HG02852 (cell line): Measurements from ENCODE around the gene HASPIN.

Experiments
- ATAC-seq: cut with Tn5 transposase; IDR thresholded peaks from one replicate; pipeline ENCODE4 v1.9.1; 2021; ENCODE audit warnings: mild to moderate bottlenecking, moderate library complexity; ENCODE audit not compliant: unreplicated experiment

HASPIN gene

DNA sequence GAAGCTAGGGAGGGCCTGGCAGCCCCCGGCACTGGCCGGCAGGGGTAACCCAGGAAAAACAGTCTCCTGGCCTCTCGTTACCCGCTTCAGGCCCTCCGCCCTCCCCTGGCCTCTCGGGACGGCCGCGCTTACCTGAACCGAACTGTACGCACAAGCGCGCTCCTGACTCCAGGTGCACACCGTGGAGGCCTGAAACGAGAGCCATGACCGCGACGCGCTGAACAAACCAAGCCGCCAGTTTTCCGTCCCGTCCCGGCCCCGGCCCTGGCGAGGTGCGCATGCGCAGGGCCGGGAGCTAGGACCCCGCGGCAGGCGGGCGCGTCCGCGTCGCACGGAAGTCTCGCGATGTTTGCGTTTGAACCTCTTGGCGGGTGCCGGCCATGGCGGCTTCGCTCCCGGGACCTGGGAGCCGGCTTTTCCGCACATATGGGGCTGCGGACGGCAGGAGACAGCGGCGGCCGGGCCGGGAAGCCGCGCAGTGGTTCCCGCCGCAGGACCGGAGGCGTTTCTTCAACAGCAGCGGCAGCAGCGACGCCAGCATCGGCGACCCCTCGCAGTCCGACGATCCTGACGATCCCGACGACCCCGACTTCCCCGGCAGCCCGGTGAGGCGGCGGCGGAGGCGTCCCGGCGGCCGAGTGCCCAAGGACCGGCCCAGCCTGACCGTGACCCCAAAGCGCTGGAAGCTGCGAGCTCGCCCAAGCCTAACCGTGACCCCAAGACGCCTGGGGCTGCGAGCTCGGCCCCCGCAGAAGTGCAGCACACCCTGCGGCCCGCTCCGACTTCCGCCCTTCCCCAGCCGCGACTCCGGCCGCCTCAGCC is at the start of gene HASPIN:
TSS of gene HASPIN (plus strand) at position 348 of the 822 bp plus-strand sequence. CDS start at position 381, 33 bp downstream.
- peak; percentile 86 for ATAC-seq

DNA sequence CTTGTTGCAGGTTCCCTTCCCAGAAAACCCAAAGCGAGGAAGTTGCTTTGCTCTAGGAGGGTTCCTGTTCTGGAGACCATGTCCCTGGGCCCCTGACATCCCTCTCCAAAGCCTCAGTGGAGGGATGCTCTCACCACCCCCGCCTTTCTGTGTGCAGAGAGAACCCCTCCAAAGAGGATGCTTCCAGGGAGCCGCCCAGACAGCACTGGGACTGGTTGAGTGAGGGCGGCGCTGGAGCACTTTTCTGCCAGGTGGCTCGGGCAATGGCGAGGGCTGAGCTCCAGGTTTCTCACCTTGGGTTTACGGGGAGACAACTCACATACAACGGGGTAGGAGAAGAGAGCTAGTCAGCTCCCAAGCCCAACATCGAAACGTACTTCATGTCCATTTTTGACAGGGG is 47.8 kb upstream of the HASPIN start:
- ATAC-seq, result no peak

DNA sequence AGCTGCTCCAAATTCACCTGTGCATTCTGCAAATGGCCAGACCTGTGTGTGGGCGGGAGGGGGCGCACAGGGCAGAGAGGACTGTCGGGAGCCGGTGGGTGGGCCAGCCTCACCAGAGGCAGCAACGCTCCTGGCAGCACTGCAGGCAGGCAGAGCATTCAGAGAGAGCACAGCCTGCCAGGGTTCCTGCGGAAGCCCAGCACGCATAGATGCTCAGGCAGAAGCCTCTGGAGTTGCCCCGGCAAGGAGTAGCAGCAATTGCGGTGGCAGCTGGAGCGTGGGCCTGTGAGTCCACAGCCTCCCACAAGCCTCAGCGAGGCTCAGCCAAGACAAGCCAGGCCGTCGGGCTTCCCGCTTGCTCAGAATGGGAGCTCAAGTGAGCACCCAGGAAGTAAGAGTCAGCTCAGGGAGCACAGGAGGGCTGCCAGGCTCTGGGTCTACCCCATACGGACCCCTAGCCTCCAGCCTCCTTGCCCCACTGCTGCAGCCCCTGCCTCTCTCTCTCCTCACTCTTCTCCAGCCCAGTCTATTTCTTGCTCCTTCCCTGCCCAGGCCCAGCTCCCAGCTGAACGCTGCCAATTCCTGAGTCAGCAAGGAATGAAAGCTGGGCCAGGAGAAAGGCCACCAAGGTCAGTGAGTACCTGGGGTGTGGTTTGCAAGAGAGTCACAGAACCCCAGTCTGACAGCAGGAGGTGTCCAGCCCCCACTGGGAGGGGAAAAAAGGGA is 45.4 kb upstream of the HASPIN start:
- ATAC-seq, result no peak

DNA sequence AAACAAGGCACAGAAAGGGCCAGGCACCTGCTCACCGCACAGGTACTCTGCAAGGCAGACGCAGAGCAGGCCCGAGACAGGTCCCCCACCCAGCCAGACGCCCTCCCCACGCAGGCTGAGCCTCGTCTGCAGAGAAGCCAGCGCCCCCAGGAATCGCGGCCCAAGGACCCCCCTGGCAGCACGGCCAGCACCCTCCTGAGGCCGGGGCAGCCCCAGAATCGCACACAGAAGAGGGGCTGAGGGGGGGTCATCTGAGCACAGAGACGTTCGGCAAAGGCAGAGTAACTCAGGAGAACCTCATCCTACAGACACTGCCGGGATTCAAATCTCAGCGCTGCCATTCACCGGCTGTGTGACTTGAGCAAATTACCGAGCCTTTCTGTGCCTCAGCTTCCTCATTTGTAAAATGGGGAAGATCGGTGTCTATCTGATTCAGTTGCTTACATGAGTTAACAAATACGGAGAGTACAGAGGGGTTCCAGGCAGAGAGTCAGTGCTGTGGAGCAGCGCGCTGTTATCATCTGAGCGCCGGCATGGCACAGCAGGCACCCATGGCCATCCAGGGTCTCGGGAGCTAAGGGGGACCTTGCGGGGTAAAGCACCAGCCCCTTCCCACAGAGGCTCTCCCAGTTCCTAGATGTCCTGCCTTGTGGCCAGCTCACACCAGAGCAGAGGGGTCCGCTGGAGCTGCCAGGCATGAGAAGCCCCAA is 44.7 kb upstream of the HASPIN start:
- ATAC-seq, result no peak

DNA sequence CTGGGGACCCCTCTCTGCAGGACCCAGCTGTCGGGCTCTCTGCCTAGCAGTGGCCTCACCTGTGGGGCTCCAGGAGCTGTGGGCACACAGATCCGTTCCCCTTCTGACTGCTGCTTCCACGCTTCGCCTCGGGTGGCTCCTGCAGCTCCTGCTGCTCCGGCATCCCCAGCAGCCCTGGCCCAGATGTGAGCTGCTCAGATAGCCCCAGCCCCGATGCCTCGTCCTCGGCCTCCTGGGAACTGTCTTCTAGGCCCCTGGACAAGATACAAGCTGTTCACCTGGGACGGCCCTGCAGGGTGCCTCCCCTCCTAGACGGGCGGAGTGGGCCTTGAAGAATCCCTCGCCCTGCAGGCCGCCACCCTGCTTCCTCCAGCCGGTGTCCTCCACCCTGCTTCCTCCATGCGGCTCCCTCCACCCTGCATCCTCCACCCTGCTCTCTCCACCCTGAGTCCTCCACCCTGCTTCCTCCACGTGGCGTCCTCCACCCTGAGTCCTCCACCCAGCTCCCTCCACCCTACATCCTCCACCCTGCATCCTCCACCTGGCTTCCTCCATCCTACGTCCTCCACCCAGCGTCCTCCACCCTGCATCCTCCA is 44.1 kb upstream of the HASPIN start:
- no peak for ATAC-seq

DNA sequence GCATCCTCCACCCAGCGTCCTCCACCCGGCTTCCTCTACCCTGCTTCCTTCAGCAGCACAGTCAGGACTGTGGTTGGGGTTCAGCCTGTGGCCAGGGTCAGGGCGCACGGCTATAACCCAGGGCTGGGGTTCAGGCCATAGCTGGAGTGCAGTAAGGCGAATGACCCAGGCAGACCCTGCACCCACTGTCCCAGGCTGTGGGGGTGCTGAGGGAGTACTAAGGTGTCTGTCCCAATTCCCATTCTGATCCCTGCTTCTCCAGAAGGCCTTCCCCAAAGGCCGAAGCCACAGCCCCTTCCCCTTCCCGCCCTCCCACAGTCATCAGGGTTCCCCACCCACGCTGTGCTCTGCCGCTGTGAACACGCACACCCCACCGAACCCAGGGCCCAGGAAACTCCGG is 42.6 kb upstream of the HASPIN start:
- no peak for ATAC-seq

DNA sequence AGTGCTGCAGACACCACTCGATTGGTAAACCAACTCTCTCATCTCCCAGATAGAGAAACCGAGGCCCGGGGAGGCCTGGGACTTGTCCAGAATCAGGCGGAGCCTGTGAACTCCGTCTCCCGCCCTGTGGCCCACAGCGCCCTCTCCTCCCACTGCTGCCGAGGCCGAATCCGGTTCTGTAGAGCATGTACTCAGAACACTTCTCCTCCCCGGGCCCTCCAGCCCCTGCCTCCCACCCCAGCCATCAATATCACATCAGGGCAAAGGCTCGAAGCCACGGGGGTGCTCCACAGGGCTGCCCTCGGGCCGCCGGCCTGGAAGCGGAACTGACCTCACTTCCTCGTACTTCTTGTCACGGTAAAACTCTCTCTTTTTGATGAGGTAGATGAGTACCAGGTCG is 42.1 kb upstream of the HASPIN start:
- ATAC-seq, result no peak

DNA sequence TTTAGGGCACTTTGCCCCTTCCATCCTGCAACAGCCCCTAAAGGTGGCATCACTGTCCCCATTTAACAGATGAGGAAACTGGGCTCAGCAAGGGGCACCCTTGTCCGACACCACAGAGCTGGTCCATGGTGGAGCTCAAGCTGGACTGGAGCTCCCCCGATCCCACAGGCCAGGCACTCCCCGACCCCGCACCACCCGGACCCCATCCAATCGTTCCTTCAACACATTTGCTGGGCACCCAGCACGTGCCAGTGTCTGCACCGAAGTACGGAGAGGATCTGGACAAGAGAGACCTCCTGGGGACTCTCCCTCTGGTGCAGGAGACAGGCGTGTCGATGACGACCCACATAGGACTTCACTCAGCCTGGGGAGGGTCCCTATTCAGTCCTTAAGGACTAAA is 41.7 kb upstream of the HASPIN start:
- no peak for ATAC-seq

DNA sequence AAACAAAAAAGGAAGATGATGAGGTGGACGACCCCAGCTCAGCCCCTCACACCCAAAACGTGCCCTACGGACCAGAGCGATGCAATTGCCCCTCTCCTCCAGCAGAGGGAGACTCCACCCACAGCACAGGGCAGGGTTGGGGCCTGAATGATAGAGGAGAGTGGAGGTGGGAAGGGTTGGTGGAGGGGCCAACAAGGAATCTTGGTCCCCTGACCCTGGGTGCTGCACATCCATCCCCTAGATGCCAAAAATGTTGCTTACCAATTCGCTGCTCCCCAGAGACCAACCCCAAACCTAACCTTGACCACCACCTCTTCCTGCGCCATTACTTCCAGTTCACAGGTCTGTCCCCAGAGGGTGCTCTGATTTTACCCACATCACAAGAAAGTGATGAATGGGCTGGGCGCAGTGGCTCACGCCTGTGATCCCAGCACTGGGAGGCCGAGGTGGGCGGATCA is 40.6 kb upstream of the HASPIN start:
- ATAC-seq, result no peak

DNA sequence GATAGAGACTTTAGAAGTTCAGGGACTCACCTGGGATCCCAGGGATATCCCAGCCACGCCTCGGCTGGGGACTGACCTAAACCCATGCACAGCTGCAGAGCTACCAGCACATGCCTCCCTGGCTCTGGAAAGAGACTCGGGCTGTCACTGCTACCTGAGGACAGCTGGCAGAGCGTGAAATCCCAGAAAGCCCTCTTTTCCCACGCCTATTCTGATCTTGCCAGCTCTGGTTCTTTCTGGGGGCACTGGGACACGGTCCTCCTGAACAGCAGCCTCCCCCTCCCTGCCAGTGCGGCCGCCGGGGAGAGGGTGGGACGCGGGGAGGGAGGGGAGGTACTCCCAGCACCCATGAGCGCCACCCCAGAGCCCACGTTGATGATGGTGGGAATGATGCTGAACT is 38.5 kb upstream of the HASPIN start:
- no peak for ATAC-seq

DNA sequence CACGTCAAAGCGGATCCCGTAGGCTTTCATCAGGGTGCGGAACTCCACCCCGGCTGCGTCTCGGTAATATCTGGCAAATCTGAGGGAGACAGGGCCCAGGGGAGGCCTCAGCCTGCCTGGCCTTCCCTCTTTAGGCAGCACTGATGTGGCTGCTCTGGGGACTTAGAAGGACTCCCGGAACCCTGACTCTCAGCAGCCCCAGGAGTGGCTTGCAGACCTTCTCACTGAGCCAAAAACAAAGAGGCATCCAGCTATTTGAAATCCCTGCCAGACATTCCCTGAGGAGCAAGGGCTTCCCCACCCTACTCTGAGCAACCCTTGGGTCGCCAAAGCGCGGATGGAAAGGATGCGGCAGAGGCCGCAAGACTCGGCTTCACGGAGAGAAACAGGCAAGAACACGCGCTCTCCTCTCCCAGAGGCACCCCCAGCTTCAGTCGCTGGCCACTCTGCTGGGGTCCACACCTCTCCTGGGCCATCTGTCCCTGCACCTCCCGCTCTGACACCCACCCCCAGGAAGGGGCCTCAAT is 35.6 kb upstream of the HASPIN start:
- ATAC-seq, result no peak

DNA sequence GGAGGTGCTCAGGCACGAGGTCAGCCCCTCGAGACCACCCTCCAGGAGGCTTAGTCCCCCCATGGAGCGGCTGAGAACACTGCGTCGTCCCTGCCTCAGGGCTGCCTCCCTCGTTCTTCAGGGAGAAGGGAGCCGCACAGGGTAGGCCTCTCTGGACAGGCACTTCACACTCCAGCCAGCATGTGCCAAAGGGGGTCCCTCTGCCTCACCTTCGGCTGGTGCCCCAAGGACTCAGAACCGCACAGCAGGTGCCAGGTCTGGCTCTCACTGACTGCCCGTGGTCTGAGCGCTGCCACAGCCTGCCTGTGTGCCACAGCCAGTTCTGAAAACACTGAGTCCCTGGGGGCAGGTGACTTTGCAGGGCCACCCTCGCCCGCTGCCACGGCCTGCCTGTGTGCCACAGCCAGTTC is 34.8 kb upstream of the HASPIN start:
- ATAC-seq, result no peak

DNA sequence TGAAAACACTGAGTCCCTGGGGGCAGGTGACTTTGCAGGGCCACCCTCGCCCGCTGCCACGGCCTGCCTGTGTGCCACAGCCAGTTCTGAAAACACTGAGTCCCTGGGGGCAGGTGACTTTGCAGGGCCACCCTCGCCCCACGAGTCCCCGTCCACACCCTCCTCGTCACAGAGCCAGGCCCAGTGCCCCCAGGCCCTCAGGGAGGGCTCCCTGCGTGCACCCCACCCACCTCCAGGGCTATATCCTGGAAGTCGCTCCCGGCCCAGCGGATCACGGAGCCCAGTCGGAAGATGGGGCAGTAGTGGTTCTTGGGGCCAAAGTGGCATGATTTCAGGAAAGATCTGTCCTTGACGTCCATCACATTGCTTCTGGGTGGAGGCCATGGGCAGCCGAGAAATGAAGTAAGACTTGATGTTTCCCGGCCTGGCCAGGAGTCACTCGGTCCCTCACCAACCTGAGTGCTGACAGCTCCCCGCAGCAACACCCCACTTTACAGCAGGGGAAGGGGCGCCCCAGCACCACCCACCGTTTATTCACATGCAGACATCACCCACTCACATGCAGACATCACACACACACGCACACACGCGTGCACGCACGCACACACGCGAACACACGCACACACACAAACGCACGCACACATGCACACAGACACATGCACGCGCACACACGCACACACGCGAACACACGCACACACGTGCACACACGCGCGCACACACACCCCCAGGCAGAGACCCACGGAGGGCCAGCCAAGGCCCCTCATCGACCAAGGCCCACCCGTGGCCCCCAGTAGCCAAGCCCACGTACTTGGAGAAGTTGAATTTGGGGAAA is 34.2 kb upstream of the HASPIN start:
- no peak for ATAC-seq

DNA sequence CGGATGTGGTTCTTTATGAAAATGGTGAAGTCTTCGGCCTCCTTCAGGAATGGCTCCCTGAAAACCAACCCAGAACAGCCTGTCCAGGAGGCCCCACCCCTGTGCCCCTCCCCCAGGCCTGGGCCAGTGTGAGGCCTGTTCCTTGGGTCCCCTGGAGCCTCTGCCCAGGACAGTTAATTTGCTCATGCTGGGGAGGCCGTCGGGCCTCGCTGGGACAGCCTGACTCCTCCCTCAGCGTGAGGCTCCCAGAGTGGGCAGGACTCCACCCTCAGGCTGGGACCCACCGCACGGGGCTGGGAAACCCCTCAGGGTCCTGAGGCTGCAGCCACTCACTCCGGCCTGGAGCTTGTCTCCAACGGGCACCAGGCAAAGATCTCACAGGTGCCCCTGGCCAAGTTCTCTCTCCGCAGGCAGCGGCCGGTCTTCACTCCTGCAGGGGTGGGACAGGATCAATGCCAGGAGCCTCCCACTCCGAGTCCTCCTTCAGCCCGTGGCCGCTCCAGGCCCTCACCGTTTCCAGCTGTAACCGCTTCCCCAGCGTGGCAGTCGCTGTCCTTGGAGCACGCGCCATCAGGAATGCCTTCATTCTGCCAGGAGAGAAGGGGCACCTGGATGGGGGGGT is 33.5 kb upstream of the HASPIN start:
- ATAC-seq, result no peak

DNA sequence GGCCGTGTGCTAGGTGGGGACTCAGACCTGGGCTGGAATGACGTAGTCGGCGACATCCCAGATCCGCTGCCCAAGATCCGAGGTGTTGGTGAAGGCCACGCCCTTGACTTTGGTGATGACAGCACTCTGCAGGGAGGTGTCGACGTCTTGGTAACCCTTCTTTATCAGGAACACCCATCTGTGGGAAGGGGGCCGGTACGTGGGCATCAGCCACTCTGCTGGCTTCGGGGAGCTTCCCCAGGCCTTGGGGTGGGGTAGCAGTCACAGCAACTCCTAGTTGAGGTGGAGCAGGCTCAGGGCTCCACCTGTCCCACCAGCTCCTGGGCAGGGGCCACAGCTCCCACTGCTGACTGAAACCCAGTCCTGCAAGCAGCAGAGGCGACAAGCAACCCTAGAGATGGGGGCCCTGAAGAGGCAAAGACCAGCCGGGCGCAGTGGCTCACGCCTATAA is 32.1 kb upstream of the HASPIN start:
- no peak for ATAC-seq

DNA sequence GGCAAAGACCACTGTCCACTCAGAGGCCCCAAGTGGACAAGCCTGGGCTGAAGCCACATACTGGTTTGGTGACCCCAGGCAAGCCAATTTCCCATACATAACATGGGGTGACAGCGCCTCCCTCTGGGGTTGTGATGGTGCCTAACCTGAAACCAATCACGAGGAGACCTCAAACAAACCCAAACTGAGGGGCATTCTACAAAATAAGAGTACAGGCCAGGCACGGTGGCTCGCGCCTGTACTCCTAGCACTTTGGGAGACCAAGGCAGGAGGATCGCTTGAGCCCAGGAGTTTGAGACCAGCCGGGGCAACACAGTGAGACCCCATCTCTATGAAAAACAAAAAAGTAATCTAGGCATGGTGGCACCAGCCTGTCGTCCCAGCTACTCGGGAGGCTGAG is 31.4 kb upstream of the HASPIN start:
- ATAC-seq, result no peak

DNA sequence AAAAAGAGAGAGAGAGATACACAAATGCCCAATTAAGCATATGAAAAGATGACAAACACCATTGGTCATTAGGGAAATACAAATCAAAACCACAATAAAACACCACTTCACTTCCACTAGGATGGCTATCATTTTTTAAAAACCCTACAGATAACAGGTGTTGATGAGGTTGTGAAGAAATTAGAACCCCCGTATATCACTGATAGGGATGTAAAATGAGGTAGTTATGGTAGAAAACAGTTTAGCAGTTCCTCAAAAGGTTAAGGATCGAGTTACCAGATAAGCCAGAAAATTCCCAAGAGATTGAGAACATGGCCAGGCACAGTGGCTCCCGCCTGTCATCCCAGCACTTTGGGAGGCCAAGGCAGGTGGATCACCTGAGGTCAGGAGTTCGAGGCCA is 30.6 kb upstream of the HASPIN start:
- no peak for ATAC-seq

DNA sequence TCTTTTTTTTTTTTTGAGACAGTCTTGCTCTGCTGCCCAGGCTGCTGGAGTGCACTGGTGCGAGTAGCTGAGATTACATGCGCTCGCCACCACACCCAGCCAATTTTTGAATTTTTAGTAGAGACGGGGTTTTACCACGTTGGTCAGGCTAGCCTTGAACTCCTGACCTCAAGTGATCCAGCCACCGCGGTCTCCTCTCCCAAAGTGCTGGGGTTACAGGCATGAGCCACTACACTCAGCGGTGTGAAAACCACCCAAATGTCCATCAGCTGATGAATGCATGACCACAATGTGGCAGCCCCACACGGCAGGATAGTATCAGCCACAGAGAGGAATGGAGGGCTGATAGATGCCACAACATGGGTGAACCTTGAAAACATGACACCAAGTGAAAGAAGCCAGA is 29.9 kb upstream of the HASPIN start:
- peak; percentile 55 for ATAC-seq

DNA sequence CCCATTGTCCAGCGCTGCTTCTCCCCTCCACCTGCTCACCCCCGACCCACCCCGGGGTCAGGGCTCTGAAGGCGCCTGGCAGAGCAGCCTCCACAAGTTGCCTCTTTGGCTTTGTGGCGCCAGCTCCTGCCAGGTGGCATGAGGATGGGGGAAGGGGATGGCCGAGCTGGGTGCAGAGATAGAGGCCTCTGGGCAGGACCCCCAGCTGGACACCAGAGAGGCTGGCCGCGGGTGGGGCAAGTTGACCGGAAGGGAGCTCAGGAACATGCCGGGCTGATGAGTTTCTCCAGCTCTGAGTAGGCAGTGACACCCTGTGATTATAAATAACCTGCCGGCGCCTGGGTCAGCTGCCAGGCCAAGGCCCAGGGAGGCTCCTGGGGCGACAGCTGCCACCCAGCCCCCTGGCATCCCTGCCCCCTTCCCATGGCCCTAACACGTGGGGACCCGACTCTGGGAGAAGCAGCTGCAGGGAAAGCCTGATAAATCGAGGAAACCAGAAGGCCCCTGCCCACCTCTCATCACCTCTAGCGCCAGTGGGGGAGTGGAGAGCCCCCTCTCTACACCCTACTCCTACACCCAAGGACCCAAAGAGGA is 28.5 kb upstream of the HASPIN start:
- no peak for ATAC-seq
